Measurements from ENCODE around the gene COMMD7.

The COMMD7 gene

DNA sequence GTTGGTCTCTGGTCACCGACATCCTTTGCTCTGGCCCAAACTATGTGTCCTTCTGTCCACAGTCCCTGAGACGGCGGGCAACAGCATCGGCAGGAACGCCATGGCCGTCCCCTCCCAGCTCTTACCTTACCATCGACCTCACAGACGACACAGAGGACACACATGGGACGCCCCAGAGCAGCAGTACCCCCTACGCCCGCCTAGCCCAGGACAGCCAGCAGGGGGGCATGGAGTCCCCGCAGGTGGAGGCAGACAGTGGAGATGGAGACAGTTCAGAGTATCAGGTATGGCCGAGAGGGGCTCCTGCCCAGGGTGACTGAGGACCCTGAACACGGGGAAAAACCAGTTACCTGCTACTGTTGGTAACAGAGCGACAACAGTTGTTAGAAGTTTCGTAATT is 43.9 kb upstream of the COMMD7 start:
- DNase-seq: no peak

DNA sequence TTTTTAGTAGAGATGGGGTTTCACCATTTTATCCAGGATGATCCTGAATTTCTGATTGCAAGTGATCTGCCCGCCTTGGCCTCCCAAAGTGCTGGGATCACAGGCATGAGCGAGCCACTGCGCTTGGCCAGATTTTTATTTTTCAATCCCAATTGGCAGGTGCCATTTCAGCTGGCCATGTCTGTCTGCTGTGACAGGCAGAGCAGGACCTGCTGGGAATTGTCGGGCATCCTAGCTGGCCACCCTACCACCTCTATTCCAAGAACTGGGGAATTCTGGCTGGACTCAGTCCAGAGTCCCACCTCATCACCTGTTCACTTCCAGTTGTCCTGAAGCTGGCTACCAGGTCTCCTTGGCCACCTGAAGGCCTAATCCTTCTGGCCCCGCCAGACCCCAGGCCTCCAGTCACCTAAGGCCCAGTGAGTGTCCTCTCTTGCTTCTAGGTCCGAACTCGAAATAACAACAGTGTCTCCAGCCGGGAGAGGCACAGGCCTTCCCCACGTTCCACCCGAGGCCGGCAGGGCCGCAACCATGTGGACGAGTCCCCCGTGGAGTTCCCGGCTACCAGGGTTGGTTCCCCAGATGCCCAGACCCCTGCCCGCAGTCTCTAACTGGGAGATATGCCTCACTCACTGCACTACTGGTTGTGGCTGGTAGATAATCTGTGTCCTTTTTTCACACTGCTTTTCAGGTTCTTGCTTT is 42.9 kb upstream of the COMMD7 start:
- Histone ChIP-seq H3K4me3 (ENCODE audit: low read length) (no peak overlapping the region), H3K56ac (ENCODE audit: low read length) (no peak overlapping the region), H3K18ac (ENCODE audit: low read length) (no peak overlapping the region), H2BK120ac (ENCODE audit: low read depth, low read length) (no peak overlapping the region), H3K9ac (ENCODE audit: low read length) (no peak overlapping the region), H3K4ac (ENCODE audit: low read depth, low read length) (no peak overlapping the region), H2BK15ac (replicated peaks; ENCODE audit: low read depth) (no peak overlapping the region), H3K23ac (ENCODE audit: low read length) (no peak overlapping the region), H3K27me3 (ENCODE audit: insufficient read depth, low read length, poor library complexity) (no peaks in the 10 kb centered on the region), H2BK5ac (ENCODE audit: low read length) (no peak overlapping the region), H4K5ac (ENCODE audit: low read length) (no peak overlapping the region), H3K36me3 (ENCODE audit: control insufficient read depth, insufficient read depth, low read length) (peaks cover 34% of the 10 kb centered on the region), H3K4me1 (ENCODE audit: control insufficient read depth, low read depth, low read length) (no peaks in the 10 kb centered on the region), H2AK5ac (ENCODE audit: low read length) (no peak overlapping the region), H3K79me1 (ENCODE audit: low read length) (peaks cover 15% of the 10 kb centered on the region), H3K79me2 (ENCODE audit: control insufficient read depth, insufficient read depth, low read length) (peaks cover 8% of the 10 kb centered on the region), H3K4me2 (ENCODE audit: low read length) (no peak overlapping the region), H4K8ac (ENCODE audit: low read depth, low read length) (no peak overlapping the region), H3K27ac (ENCODE audit: low read depth, low read length) (no peak overlapping the region)
- no peak for DNase-seq
- WGBS (ENCODE audit: extremely low coverage, insufficient coverage, low lambda C conversion rate): no CpG with 5 or more reads among the region's 16 CpGs

More for the DNA sequence above, 43.9 kb upstream of the COMMD7 start:
- H3K27me3 ChIP-seq (ENCODE audit: insufficient read depth, low read length, poor library complexity): no peaks in the 10 kb centered on the region
- WGBS (ENCODE audit: extremely low coverage, insufficient coverage, low lambda C conversion rate): no CpG with 5 or more reads among the region's 16 CpGs
- peaks cover 18% of the 10 kb centered on the region for H3K79me1 ChIP-seq (ENCODE audit: low read length)
- peaks cover 6% of the 10 kb centered on the region for H3K79me2 ChIP-seq (ENCODE audit: control insufficient read depth, insufficient read depth, low read length)
- no peak overlapping the region for H3K4me2 ChIP-seq (ENCODE audit: low read length)
- no peak overlapping the region for H2BK15ac ChIP-seq (replicated peaks; ENCODE audit: low read depth)
- no peak overlapping the region for H4K5ac ChIP-seq (ENCODE audit: low read length)
- H2BK120ac ChIP-seq (ENCODE audit: low read depth, low read length): no peak overlapping the region
- no peak overlapping the region for H3K23ac ChIP-seq (ENCODE audit: low read length)
- no peak overlapping the region for H3K27ac ChIP-seq (ENCODE audit: low read depth, low read length)
- H2BK5ac ChIP-seq (ENCODE audit: low read length): no peak overlapping the region
- no peak overlapping the region for H3K9ac ChIP-seq (ENCODE audit: low read length)
- H4K8ac ChIP-seq (ENCODE audit: low read depth, low read length): no peak overlapping the region
- H3K4me3 ChIP-seq (ENCODE audit: low read length): no peak overlapping the region
- H3K56ac ChIP-seq (ENCODE audit: low read length): no peak overlapping the region
- no peak overlapping the region for H3K18ac ChIP-seq (ENCODE audit: low read length)
- H2AK5ac ChIP-seq (ENCODE audit: low read length): no peak overlapping the region
- no peak overlapping the region for H3K4ac ChIP-seq (ENCODE audit: low read depth, low read length)
- no peaks in the 10 kb centered on the region for H3K4me1 ChIP-seq (ENCODE audit: control insufficient read depth, low read depth, low read length)
- peaks cover 39% of the 10 kb centered on the region for H3K36me3 ChIP-seq (ENCODE audit: control insufficient read depth, insufficient read depth, low read length)

DNA sequence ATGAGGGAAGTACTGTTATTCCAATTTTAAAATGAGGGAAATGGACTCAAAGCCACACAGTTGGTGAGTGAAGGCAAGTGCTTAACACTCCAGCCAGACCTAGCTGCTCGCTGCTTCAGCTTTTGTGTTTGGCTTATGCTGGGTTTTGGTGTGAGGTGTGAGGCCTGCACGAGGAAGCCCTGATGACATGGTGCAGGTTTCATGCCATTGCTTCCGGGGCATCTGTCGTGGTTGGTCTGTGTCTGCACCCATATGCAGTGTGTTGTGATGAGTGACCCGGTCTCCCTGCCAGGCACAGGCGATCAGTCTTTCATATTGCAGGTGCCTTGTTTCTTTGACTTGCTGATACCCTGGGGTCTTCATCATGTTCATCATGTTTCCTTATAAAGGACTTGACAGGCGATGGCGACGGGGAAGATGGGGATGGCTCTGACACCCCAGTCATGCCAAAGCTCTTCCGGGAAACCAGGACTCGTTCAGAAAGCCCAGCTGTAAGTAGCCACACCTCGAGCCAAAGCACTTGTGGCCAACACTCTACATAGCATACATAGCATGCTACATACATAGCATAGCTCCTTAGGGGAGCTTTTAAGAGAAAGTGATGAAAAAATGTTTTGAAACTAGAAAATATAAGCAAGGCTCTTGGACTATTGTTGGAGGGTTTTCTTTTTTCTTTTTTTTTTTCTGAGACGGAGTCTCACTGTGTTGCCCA is 41.3 kb upstream of the COMMD7 start:
- Histone ChIP-seq H3K56ac (ENCODE audit: low read length) (no peak overlapping the region), H3K9ac (ENCODE audit: low read length) (no peak overlapping the region), H4K8ac (ENCODE audit: low read depth, low read length) (no peak overlapping the region), H3K79me1 (ENCODE audit: low read length) (peaks cover 13% of the 10 kb centered on the region), H3K23ac (ENCODE audit: low read length) (no peak overlapping the region), H3K4me2 (ENCODE audit: low read length) (no peak overlapping the region), H3K36me3 (ENCODE audit: control insufficient read depth, insufficient read depth, low read length) (peaks cover 30% of the 10 kb centered on the region), H3K27ac (ENCODE audit: low read depth, low read length) (no peak overlapping the region), H2AK5ac (ENCODE audit: low read length) (no peak overlapping the region), H3K4me3 (ENCODE audit: low read length) (no peak overlapping the region), H3K4ac (ENCODE audit: low read depth, low read length) (no peak overlapping the region), H3K79me2 (ENCODE audit: control insufficient read depth, insufficient read depth, low read length) (peaks cover 12% of the 10 kb centered on the region), H3K4me1 (ENCODE audit: control insufficient read depth, low read depth, low read length) (no peaks in the 10 kb centered on the region), H2BK15ac (replicated peaks; ENCODE audit: low read depth) (no peak overlapping the region), H2BK5ac (ENCODE audit: low read length) (no peak overlapping the region), H4K5ac (ENCODE audit: low read length) (no peak overlapping the region), H3K18ac (ENCODE audit: low read length) (no peak overlapping the region), H2BK120ac (ENCODE audit: low read depth, low read length) (no peak overlapping the region), H3K27me3 (ENCODE audit: insufficient read depth, low read length, poor library complexity) (no peaks in the 10 kb centered on the region)
- no peak for DNase-seq
- WGBS (ENCODE audit: extremely low coverage, insufficient coverage, low lambda C conversion rate): no CpG with 5 or more reads among the region's 13 CpGs

DNA sequence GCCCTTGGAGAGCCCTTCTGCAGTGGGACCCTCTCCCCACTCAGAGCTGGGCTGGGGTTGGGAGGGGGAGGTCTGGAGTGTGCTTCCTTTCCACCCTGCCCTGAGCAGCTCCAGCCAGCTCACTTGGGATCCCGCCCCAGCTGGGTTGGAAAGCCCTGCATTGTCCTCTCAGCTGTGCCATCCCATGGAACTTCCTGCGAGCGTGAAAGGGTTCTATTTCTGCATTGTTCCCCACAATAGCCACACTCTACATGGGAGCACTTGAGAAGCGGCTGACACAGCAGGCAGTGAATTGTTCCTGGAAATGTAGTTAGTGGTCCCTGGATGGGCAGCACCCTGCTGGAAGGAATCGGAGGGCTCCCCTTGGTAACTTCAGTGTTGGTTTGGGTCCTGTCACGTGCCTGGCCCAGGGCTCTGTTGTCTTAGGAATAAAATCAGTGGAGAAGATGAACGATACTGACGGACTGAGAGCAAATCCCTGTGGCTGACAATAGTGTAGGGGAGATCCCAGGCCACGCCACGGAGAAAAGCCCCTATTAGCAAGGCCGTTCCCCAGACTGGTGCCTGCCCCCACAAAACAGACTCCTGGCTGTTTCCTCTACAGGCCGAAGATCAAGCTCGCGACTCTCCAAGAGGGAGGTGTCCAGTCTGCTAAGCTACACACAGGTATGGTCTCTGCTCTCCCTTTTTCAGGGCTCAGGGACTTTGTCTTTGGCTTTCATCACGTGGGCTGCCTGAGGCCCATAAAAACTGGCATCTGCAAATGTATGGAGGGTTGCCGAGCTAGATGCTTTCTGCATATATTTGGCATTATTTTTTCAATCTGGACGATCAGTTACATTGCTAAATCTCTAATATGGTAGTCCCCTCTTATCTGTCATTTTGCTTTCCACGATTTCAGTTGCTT is 37.7 kb upstream of the COMMD7 start:
- DNase-seq: peak; percentile 46

DNA sequence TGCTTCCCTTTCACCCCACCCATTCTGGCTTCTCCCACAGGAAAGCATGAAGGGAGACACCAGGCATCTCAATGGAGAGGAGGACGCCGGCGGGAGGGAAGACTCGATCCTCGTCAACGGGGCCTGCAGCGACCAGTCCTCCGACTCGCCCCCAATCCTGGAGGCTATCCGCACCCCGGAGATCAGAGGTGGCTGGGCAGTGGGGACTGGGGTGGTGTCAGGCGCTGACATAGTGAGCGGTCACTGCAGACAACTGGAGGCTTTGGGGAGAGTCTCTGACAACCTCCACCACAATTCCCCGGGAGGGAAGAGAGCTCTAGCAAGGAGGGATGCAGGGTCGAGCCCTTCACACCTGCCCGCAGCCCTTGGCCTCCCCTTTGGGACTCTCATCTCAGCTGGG is 37.0 kb upstream of the COMMD7 start:
- H3K4me1 ChIP-seq (ENCODE audit: control insufficient read depth, low read depth, low read length): peaks cover 8% of the 10 kb centered on the region
- no peak for DNase-seq
- H3K4me3 ChIP-seq (ENCODE audit: low read length): no peak overlapping the region

More for the DNA sequence above, 37.7 kb upstream of the COMMD7 start:
- Histone ChIP-seq H3K79me2 (ENCODE audit: control insufficient read depth, insufficient read depth, low read length) (peaks cover 45% of the 10 kb centered on the region), H2BK120ac (ENCODE audit: low read depth, low read length) (no peak overlapping the region), H4K5ac (ENCODE audit: low read length) (no peak overlapping the region), H3K79me1 (ENCODE audit: low read length) (peaks cover 27% of the 10 kb centered on the region), H3K4me2 (ENCODE audit: low read length) (no peak overlapping the region), H2BK5ac (ENCODE audit: low read length) (peak overlapping the region; percentile 12), H2AK5ac (ENCODE audit: low read length) (no peak overlapping the region), H4K8ac (ENCODE audit: low read depth, low read length) (no peak overlapping the region), H3K27me3 (ENCODE audit: insufficient read depth, low read length, poor library complexity) (no peaks in the 10 kb centered on the region), H3K56ac (ENCODE audit: low read length) (peak overlapping the region; percentile 74), H3K18ac (ENCODE audit: low read length) (no peak overlapping the region), H3K4me1 (ENCODE audit: control insufficient read depth, low read depth, low read length) (peaks cover 3% of the 10 kb centered on the region), H3K27ac (ENCODE audit: low read depth, low read length) (peak overlapping the region; percentile 61), H2BK15ac (replicated peaks; ENCODE audit: low read depth) (no peak overlapping the region), H3K4ac (ENCODE audit: low read depth, low read length) (no peak overlapping the region), H3K4me3 (ENCODE audit: low read length) (no peak overlapping the region), H3K9ac (ENCODE audit: low read length) (no peak overlapping the region), H3K36me3 (ENCODE audit: control insufficient read depth, insufficient read depth, low read length) (peaks cover 16% of the 10 kb centered on the region), H3K23ac (ENCODE audit: low read length) (no peak overlapping the region)
- whole genome bisulfite sequencing (ENCODE audit: extremely low coverage, insufficient coverage, low lambda C conversion rate): no CpG with 5 or more reads among the region's 18 CpGs

More for the DNA sequence above, 37.0 kb upstream of the COMMD7 start:
- Histone ChIP-seq H3K27ac (ENCODE audit: low read depth, low read length) (peak overlapping the region; percentile 61), H2BK5ac (ENCODE audit: low read length) (peak overlapping the region; percentile 12), H3K56ac (ENCODE audit: low read length) (peak overlapping the region; percentile 74), H3K9ac (ENCODE audit: low read length) (no peak overlapping the region), H3K36me3 (ENCODE audit: control insufficient read depth, insufficient read depth, low read length) (peaks cover 15% of the 10 kb centered on the region), H2BK15ac (replicated peaks; ENCODE audit: low read depth) (no peak overlapping the region), H3K18ac (ENCODE audit: low read length) (no peak overlapping the region), H2AK5ac (ENCODE audit: low read length) (no peak overlapping the region), H4K8ac (ENCODE audit: low read depth, low read length) (no peak overlapping the region), H3K27me3 (ENCODE audit: insufficient read depth, low read length, poor library complexity) (no peaks in the 10 kb centered on the region), H3K4ac (ENCODE audit: low read depth, low read length) (no peak overlapping the region), H3K23ac (ENCODE audit: low read length) (no peak overlapping the region), H3K79me1 (ENCODE audit: low read length) (peaks cover 28% of the 10 kb centered on the region), H2BK120ac (ENCODE audit: low read depth, low read length) (no peak overlapping the region), H3K79me2 (ENCODE audit: control insufficient read depth, insufficient read depth, low read length) (peaks cover 51% of the 10 kb centered on the region), H3K4me2 (ENCODE audit: low read length) (no peak overlapping the region), H4K5ac (ENCODE audit: low read length) (no peak overlapping the region)
- WGBS (ENCODE audit: extremely low coverage, insufficient coverage, low lambda C conversion rate): no CpG with 5 or more reads among the region's 16 CpGs

Data from mesendoderm (in vitro differentiated cells).